Ovary (tissue), 3 donors: Measurements from ENCODE around the gene FGD5.

Experiments used
- CTCF ChIP-seq, 3 donors: fragments of 450-650 bp in 2 of 3; fragments of 200-600 bp in 1 of 3; IDR thresholded peaks; one replicate each; pipeline versions ENCODE4 v1.5.1 to v1.8.0; 2016 to 2022; ENCODE audit warnings: antibody characterized with exemption in 3 of 3, mild to moderate bottlenecking in 1 of 3
- POLR2A ChIP-seq: fragments of 450-650 bp; IDR thresholded peaks from one replicate; pipeline ENCODE4 v1.6.1; 2017; ENCODE audit warnings: antibody characterized with exemption, mild to moderate bottlenecking, moderate library complexity
- donor health status: DM: no; HTN: no; CAD: no.

- TF ChIP-seq CTCF (IDR thresholded peaks at IDR 0.05) (no peak), POLR2A (no peak)
These were observed 26.1 kb upstream of the FGD5 start for GRCh38 chr3:14792691-14793121.
